Thoracic aorta (tissue), 2 donors: ENCODE results near the gene TNF. TPM values are rescaled to one million over a fixed set of nuclear protein-coding genes. Genes with fewer than 3 reads are reported as not detected.
A peak's percentile ranks its signal among the peaks of the same experiment; 100 is the strongest.

Source experiments
- ATAC-seq: fragments of 150-250 bp; one replicate; pipeline ENCODE4 v1.8.0; 2017; ENCODE audit warnings: low read depth; ENCODE audit not compliant: insufficient number of reproducible peaks, low FRiP score
- DNase-seq: peaks from one replicate; pipeline ENCODE4 v3.0.0-alpha.2; 2020; ENCODE audit warnings: low spot score
- H3K27ac ChIP-seq, 2 donors: fragments of 200-600 bp; sonication (generic); 1 replicate in 1 of 2; 2 replicates in 1 of 2; pipeline ENCODE4 v1.5.1; 2016; ENCODE audit warnings: mild to moderate bottlenecking in 2 of 2, moderate library complexity in 2 of 2
- H3K27me3 ChIP-seq: fragments of 200-600 bp; sonication (generic); replicated peaks from 2 replicates; pipeline ENCODE4 v1.6.0; 2016; ENCODE audit warnings: mild to moderate bottlenecking; ENCODE audit not compliant: insufficient read depth
- H3K36me3 ChIP-seq: fragments of 200-600 bp; sonication (generic); one replicate; pipeline ENCODE4 v1.5.1; 2016
- H3K4me1 ChIP-seq, 2 donors: fragments of 200-600 bp; sonication (generic); 1 replicate in 1 of 2; 2 replicates in 1 of 2; pipeline versions ENCODE4 v1.5.1 to v1.6.0; 2016; ENCODE audit warnings: low read depth in 2 of 2, mild to moderate bottlenecking in 1 of 2; ENCODE audit not compliant: control insufficient read depth in 1 of 2
- H3K4me3 ChIP-seq: fragments of 200-600 bp; sonication (generic); 2 replicates; pipeline ENCODE4 v1.5.1; 2016; ENCODE audit warnings: mild to moderate bottlenecking
- H3K9me3 ChIP-seq: fragments of 200-600 bp; sonication (generic); 2 replicates; pipeline ENCODE4 v1.5.1; 2016
- total RNA-seq, 2 donors: library from RNA; depleted of rRNA; stranded (reverse); fragments of >200 nt; gene quantifications; one replicate each; pipeline versions ENCODE4 v1.1.0 to v1.2.3, GENCODE V29; 2016
- TF ChIP-seq, protein P1 (sequence below): fragments of 200-600 bp; sonication (generic); IDR thresholded peaks from one replicate; pipeline ENCODE4 v1.5.1; 2019; ENCODE audit warnings: antibody characterized with exemption

The TNF gene
- total RNA-seq, 2 donors from 2014 or later = 0.71 to 3.2 TPM

GRCh38 chr6:31557443-31558317 is 17.7 kb upstream of the TNF start:
- peaks cover 23% of the 10 kb centered on the region for H3K36me3 ChIP-seq
- no peak for ATAC-seq
- no peaks in the 10 kb centered on the region for H3K27me3 ChIP-seq
- TF ChIP-seq, protein P1, sequence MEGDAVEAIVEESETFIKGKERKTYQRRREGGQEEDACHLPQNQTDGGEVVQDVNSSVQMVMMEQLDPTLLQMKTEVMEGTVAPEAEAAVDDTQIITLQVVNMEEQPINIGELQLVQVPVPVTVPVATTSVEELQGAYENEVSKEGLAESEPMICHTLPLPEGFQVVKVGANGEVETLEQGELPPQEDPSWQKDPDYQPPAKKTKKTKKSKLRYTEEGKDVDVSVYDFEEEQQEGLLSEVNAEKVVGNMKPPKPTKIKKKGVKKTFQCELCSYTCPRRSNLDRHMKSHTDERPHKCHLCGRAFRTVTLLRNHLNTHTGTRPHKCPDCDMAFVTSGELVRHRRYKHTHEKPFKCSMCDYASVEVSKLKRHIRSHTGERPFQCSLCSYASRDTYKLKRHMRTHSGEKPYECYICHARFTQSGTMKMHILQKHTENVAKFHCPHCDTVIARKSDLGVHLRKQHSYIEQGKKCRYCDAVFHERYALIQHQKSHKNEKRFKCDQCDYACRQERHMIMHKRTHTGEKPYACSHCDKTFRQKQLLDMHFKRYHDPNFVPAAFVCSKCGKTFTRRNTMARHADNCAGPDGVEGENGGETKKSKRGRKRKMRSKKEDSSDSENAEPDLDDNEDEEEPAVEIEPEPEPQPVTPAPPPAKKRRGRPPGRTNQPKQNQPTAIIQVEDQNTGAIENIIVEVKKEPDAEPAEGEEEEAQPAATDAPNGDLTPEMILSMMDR = no peak
- no peak overlapping the region for H3K27ac ChIP-seq
- no peak for DNase-seq
- H3K4me3 ChIP-seq = no peak overlapping the region
- no peaks in the 10 kb centered on the region for H3K9me3 ChIP-seq
- H3K4me1 ChIP-seq = peaks cover 12 to 24% of the 10 kb centered on the region in 2 donors

- Histone ChIP-seq H3K36me3 (peaks cover 23% of the 10 kb centered on the region), H3K27ac (no peak overlapping the region), H3K4me3 (no peak overlapping the region), H3K27me3 (no peaks in the 10 kb centered on the region), H3K9me3 (no peaks in the 10 kb centered on the region), H3K4me1 (peaks cover 12 to 24% of the 10 kb centered on the region in 2 donors)
- TF ChIP-seq, protein P1 = no peak
- DNase-seq (no peak), ATAC-seq (no peak)
These were observed 17.1 kb upstream of the TNF start for GRCh38 chr6:31558318-31558625.

DNA sequence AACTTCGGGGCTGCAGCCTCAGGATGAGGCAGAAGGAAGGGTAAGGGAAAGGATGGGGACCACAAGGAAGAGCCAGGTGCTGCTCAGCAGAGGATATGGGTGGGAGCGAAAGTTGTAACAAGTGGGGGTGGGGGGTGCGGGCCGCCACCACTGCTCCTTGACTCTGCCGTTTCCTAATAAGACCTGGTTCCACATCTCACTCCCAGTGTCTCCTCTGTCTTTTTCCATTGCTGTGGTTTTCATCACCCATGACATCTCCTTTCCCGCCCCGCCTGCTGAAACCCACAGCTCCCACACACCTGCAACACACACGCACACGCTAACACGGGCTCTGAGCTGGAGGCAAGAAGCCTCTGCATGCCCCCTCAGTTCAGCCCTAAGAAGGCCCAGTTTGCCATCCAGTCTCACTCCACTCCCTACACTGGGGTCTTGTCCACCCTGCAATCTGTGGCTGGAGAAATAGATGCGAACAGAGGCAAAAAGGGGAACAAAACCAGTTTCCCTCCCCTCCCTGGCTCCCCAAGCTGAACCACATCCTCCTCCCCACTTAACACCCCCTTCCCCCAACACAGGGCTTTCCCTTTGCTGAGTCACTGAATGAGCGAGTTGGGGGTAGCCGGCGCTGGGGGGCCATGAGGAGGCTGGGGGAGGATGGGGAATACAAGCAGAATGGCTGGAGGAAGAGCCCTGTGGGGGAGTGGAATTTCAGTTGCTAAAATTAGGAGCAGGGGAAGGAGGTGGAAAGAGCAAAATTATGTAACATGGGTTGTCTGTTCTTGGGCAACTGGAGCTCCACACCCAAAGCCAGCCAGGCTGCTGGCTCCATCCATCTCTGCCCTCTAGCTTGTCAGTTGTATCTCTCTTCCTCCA is 16.5 kb upstream of the TNF start:
- Histone ChIP-seq H3K27me3 (no peaks in the 10 kb centered on the region), H3K9me3 (no peaks in the 10 kb centered on the region), H3K27ac (peak overlapping the region in 1 of 2 donors; percentile 41), H3K4me3 (peak overlapping the region; percentile 13), H3K4me1 (peaks cover 12 to 24% of the 10 kb centered on the region in 2 donors), H3K36me3 (peaks cover 23% of the 10 kb centered on the region)
- DNase-seq = no peak
- TF ChIP-seq, protein P1 = no peak
- ATAC-seq = no peak

- Histone ChIP-seq H3K27ac (peak overlapping the region in 1 of 2 donors; percentile 41), H3K4me1 (peaks cover 12 to 24% of the 10 kb centered on the region in 2 donors), H3K27me3 (no peaks in the 10 kb centered on the region), H3K4me3 (peak overlapping the region; percentile 13), H3K36me3 (peaks cover 23% of the 10 kb centered on the region), H3K9me3 (no peaks in the 10 kb centered on the region)
- DNase-seq (no peak), ATAC-seq (no peak)
- TF ChIP-seq, protein P1 = no peak
These were observed 15.8 kb upstream of the TNF start for GRCh38 chr6:31559606-31559957.
